G401.6 (cell line): ENCODE results near the gene OCA2.

ENCODE experiments used
- FAIRE-seq: peaks from 2 replicates; lab custom pipeline; 2012; peaks lifted over from hg19 to GRCh38; lab: Jason Lieb, UNC

The OCA2 gene

DNA sequence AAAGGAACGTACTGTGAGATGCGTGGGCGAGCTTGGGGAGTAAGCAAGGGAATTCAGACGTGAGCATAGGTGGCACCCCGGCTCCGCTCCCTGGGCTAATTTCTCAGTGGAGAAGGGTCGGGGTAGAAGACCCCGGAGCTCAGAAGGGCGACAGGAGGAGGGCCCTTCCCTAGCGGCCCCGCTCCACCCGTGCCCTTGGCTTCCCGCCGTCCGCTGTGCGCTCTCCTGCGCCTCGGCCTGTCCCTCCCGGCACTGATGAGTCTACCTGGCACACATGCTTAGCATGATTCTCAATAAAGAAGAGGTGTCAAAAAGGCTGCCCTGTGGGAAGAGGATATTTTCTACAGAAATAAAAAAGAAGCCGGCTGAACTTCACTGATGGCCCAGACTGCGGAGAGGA, 292.7 kb downstream of the OCA2 start:
- FAIRE-seq = no peak

DNA sequence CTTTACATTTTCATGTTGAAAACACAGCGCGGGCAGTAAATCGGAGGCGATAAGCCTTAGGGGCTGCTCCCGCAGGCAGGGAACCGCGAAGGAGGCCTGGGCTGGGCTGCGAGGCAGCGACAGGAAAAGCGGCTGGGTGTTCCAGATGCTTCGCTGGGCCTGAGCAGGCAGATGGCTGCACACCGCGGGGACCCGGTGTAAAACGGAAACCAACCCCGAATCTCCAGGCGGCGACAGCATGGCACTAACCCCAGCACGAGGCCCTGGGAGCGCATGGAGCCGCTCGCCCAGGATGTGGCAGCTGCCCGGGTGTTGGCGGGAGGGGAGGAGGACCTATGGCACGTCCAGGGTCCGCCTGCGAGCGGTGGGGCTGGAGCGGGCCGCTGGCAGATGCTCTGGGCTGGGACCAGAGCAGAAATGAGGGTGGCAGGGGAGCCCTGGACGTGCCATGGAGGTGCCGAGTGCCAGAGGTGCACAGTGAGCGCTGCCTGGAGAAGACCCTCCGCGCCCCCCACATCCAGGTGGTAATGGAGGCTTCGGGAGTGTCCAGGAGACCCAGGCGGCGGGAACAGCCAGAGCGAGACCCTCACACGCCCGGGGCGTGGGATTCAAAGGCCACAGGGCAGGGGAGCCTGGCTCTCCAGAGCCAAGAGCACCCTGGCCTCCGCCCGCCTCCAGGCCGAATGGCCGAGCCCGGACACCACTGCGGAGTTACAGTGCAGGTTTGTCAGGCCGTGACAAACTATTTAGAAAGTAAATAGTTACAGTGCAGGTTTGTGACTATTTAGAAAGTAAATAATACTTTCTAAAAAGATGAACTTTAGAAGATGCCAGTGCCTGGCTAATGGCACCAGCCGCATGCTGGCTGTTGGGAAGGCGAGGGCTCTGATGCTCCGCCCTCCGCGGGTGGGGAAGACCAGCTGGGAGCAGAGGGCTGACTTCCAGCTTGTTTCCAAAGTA, 293.6 kb downstream of the OCA2 start:
- FAIRE-seq = no peak

DNA sequence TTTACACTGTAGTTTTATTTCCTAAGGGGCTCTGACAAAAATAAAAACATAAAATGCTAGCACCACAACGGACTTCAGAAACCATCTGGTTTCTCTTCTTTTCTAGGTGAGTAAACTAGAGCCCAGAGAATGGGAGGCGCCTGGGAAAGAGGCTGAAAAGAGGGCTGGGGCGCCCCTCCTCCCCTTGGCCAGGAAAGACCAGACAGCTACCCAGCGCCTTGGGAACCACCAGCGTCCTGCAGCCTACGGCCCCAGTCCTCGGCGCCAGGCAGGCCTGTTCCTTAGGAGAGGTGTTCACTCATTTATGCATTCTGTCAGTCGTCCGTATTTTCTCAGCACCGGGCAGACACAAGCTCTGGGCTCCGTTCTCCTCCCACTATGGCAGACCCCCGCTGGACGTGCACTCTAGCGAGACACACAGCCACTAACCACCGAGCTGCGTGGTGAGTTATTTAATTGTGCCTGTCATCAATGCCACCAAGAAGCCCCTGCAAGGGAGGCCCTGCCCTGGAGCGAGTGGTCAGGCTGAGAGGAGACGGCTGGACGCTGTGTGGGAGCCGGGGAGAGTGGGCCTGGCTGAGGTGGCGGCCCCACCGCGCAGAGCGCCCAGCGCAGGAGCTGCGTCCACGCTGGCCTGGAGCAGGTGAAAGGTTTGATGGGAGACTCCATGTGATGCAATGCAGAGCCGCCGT, 294.4 kb downstream of the OCA2 start:
- no peak for FAIRE-seq

DNA sequence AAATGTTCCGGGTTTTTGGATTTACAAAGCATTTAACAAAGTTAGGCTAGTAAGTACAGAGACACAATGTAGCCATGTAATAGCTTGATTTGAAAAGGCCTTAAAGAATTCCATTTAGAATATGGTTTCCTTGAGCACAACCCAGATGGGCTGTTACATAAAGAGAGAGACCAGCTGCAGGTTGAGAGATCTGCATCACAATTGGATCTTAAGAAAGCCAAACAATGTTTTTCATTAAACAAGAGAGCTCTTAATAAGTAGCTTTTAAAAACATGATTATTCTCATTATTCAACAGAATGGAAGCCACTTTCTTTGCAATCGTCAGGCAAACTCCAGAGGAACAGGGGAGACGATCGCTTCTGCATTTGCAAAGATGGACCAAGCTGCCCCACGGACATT, 300.3 kb downstream of the OCA2 start:
- no peak for FAIRE-seq

DNA sequence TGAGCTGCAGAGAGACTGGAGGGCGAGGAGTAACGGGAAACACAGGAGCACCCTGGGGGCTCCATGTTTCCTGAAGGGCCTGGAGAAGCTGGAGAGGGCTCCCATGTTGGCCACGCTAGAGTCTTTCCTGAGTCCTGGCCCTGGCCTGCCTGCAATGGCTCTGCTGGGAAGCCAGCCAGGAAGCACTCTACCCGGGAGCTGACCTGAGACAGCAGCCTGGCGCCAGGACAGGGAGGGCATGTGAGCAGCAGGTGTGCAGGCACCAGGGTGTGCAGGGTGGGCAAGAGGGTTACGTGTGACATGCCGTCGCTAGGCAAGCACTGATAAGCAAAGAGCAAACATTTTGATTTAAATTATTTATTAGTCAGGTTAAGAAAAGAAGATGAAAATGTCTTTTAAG, 301.4 kb downstream of the OCA2 start:
- FAIRE-seq = no peak

DNA sequence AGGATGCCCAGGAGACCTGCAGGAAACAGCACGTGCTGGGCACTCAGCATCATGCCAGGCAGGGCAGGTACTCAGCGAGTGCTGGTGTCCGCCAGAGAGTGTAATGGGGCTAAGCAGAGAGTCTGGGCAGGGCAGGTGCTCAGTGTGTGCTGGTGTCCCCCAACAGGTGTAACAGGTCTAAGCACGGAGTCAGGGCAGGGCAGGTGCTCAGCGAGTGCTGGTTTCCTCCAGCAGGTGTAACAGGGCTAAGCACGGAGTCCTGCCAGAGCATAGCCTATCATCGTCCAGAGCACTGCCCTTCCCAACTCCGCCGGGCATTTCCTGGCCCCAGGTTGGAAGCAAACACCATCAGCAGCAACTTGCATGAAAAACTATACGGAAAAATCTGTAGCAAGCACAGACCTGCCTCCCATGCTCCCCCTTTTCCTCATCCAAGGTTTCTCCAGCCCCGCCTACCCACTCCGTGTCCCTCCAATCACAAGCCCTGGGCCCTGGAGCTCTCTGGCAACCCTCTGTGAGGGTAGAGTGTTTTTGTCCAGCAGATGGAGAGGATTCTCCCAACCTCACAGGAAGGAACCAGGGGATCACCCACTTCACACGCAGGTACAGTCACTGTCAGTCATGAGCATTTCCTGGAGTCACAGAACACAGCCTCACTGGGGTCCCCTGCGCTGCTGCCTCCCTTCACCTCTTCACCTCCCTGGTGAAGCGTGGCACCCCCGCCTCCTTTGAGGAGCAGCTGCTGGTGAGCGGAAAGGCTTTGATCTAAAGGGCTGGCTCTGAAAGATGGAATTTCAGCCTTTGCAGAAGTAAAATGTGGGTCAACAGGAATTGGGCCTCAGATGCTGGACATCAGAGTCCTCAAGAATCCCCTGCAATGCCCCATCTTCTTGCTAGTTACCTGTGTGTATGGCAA, 302.5 kb downstream of the OCA2 start:
- no peak for FAIRE-seq

DNA sequence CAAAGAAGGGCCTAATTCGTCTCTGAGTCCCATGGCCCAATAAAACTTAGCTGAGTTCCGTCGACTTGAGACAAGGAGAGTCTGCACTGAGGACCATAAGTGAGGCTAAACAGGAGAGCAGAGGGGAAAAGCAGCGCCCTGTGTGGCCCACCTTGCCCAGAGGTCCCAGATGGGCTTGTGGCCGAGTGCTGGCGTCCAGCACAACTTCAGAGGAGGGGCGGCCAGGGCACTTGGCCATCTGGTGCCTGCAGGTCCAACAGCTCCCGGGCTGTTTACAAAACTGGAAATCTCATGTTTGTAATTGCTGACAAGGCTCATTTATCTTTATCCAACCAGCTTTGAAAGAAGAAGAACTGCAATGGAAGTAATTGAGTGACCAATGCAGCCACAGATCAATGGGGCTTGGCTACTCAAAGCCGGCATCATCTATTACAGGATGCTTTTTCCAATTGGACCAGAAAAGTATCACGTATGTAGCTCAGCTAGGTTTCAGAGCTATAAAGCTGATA, 306.3 kb downstream of the OCA2 start:
- FAIRE-seq = no peak

DNA sequence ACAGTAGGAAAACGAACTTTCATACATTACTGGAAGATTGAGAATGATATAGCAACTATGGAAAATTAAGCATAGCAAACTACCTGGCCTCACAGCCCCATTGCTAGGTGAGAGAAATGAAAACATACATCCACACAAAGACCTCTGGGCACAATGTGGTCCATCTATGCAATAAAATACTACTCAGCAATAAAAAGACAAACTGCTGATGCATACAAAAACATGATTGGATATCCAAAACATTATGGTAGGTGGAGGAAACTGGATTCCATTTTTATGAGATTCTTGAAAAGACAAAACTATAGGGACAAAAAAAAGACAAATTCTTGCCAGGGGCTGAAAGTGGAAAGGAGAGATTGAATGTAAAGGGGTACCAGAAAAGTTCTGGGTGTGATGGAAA, 308.8 kb downstream of the OCA2 start:
- no peak for FAIRE-seq

DNA sequence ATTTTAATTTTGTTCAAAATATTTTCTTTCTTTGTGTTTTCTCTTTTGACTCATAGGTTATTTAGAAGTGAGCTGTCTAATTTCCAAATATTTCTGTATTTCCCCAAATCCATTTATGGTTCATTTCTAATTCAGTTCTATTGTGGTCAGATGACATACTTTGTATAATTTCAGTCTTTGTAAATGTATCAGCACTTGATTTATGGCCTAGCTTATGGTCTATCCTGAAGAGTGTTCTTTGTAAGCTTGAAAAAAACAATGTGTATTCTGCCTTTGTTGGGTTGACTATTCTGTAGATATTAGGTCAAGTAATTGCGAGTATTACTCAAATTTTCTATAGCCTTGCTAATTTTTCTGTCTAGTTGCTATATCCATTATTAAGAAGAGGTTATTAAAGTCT, 311.2 kb downstream of the OCA2 start:
- FAIRE-seq = no peak

DNA sequence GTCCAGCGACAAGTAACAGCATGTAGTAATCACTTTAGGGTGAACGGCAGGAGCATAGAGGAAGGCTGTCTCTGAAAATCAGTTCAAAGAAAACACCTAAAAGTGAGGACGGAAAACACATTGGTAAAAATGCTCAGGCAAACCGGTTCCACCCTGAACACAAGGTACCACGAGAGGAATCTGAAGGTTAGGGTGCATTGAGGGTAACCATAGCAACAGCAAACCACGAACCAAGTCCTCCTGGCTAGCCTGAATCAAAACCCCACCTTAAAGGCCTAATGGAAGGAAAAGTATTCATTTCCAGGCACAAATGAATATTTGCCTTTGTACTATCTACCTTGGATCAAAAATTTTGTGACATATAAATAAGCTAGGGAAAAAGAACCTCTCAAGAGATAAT, 315.0 kb downstream of the OCA2 start:
- FAIRE-seq = no peak

DNA sequence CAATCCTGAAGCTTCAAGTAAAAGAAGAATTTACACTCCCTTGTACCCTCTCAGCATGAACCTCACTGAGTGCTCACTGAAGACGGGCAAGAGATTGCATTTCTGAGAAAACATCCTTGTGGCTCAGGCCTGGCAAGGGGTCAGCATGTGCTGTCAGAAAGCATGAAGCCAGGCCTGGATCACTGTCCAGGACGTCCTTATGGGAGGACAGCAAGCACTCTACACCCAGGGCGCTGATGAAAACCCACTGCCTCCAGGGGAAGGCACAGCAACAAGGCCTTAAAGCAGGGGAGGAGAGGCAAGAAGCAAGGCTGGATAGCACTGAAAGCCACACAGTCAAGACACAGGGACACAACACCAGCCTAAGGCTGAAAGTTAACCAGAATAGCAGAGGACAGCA, 315.4 kb downstream of the OCA2 start:
- no peak for FAIRE-seq

DNA sequence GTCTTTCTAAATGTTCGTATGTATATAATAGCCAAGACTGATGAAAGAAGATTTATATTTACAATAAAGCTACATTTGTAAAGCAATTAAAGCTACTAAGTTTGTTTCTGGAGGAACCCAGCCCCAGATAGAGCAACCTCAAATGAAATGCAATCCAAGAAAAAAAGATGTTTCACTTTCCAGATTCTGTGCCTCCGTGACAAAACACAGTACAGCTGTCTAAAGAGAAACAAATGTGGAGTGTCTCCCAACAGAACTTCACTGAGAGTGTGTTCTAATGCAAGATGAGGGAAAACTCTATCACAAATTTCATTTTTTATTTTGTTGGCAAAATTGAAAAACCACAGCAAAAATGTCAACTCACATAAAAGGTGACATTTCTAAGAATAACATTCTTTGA, 317.0 kb downstream of the OCA2 start:
- FAIRE-seq = no peak

DNA sequence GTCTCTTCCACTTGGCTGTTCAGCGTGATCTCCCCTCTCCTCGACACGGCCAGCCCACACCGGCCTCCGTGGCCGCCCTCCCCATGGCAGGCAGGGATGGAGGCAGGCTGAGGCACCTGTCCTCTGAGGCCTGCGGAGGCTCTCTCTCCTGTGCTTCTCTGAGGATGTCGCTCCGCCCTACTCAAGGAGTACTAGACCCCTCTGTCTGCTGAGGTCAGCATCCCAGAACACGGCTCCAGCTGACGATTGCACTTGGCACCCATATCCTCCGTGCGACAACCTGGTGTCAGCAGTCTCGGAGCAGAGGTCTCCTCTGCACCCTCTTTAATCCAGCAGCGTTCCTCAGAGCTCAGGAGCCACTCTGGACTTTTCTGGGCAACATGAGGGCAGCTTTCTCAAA, 322.6 kb downstream of the OCA2 start:
- FAIRE-seq = no peak

DNA sequence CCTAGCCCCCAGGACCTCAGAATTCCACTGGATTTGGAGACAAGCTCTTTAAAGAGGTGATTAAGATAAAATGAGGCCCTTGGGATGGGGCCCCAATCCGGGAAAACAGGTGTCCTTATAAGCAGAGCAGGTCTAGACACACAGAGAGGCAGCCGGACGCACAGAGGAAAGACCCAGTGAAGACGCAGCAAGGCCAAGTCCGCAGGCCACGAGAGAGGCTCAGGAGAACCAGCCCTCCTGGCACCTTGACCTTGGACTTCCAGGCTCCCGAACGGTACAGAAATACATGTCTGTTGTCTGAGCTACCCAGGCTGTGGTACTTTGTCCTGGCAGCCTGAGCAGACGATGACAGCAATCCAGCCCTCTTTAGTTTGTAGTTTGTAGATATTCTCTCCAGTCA, 324.5 kb downstream of the OCA2 start:
- no peak for FAIRE-seq

DNA sequence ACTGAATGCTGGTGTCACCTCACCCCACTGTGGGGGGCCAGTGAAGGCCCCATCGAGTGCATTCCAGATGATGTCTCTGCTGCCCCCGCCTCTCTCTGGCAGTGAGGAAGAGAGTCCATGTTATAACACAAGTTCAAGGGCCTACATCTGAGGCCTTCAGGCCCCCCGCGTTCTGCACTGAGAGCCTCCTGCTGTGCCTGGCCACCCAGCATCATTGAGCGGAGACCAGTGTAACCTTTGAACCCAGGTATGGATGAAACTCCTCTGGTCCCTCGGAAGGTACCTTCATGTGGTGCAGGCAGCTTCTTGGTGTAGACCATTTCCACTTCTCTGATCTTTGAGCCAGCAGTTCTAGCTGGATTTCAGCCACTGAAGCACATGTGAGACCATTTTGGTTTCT, 324.9 kb downstream of the OCA2 start:
- no peak for FAIRE-seq

DNA sequence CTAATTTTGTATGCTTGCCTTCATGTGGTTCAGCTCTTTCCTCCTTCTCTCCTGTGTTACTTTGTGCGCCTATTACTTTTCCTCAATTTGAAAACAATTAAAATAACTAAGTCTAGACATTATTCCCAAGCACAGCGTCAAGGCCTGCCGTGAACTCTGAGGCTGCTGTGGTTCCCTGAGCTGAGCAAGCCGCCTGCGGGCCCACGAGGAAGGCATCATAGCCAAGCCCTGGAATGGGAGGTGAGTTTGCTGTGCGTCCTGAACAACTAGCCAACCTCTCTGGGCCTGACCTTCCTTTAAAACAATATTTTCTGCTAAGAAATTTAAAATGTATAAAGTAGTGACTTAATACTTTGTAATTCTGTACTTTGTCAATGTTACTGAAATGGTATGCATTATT, 327.2 kb downstream of the OCA2 start:
- FAIRE-seq = no peak

DNA sequence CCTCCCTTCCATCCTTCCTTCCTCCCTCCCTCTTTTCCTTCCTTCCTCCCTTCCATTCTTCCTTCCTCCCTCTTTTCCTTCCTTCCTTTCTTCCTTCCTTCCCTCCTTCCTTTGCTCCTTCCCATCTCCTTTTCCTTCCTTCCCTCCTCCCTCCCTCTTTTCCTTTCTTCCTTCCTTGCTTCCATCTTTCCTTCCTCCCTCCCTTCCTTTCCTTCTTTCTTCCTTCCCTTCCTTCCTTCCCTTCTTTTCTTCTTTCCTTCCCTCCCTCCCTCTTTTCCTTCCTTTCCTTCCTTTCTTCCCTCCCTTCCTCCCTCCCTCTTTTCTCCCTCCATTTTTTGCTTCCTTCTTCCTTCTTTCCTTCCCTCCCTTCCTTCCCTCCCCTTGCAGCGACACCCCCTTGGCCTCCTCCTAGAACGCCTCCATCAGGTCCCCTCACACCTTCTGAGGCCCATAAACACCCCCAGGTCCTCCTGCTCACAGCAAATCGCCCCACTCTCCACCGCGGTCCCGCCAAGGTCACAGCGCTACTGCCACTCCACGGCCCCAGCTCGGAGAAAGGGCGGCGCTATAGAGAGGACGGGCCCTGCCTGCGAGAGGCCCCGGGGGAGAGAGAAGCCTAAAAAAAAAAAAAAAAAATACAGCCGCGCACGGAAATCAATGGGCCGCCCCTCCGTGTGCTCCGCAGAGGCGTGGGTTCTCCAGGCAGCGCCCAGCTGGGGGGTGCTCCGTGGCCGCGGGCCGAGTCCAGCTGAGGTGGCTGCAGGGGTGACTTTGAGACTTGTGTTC, 328.2 kb downstream of the OCA2 start:
- no peak for FAIRE-seq

DNA sequence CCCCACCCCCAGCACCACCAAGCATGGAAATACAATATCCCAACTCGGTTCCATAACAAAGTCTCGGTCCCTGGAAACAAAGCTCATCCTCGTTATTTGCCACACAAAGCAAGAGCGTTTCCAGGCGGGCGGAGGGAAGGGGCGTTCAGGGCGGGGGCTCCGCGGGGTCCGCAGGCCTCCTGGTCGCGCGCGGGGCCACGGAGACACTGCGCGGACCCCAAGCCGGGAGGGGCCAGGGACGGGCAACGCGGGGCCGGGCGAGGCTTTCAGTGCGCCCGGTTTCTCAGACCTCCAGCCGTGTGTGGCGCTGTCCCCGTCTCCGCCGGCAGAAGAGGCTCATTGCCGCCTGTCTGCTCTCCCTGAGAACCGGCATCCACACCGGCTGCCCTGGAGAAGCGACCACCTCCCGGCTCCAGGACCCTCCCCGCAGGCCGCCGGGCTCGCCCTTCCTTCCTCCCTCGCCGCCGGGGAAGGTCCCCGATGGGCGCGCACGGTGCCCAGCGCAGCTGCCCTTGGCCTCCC, 329.0 kb downstream of the OCA2 start:
- FAIRE-seq = no peak

DNA sequence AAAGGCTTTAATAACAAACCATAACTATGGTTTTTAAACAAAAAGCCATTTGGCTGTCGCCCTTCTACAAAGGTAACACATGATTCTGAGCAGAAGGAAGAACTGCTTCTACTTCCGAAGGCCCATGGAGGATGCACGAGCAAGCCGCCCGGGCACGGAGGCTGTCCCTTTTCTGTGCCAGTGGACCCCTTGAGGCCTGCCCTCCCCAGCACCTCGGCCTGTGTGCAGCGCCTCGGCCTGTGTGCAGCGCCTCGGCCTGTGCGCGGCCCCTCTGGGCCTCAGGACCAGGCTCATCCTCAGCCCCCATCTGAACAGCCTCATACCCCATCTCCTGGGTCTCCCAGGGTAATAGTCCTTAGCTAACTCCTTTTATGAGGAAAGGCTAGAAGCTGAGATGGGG, 329.5 kb downstream of the OCA2 start:
- FAIRE-seq = no peak

DNA sequence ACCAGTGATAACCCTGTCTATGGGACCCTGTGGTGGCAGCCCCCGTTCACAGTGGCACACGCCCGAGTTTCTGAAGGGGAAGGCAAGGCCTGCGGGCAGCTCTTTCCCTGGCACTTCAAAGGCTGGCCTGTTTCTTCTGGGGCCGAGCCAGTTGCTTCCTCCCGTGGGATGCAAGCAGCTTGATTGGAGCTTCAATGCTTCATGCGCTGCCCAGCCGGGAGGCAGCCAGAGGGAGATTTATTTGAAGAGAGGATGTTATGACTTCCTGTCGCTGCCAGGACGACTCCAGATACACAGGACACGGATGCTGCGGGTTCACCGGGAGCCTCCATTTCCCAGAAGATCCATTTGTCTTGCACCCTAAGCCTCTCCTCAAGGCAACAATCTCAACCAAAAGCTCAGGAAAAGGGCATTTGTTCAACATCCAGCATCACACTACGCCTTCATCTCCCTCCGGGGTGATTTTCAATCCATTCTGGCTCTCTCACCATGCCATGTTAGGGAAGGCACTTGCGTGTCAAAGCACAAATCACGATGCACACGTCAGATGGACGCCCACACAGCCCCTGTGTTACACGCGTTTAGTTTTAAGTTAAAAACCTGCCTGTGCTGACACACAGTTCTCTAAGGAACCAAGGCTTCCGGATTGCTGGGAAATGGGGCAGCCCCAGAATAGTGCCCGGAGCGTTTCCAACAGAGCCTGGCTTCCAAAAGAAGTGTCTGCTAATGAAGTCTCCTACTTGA, 330.2 kb downstream of the OCA2 start:
- no peak for FAIRE-seq
